Measurements from ENCODE around the gene DNAJC25.
"Not testable (repeated sequence)": the region's sequence is repeated elsewhere in the genome, so short reads cannot be mapped to it uniquely, and the experiment has no call there.

DNAJC25 gene

GRCh38 chr9:111631214-111631971, at the start of gene DNAJC25:
DNAJC25 (plus strand) TSS chr9:111631334; CDS start chr9:111631408, 74 bp downstream.
- peak; percentile 92 to 93 for DNase-seq (ENCODE audit: low read depth in 2 of 2)

- DNase-seq (ENCODE audit: low read depth in 2 of 2), result no peak
These were observed 48.2 kb upstream of the DNAJC25 start for GRCh38 chr9:111582888-111583287.

- no peak for DNase-seq (ENCODE audit: low read depth in 2 of 2)
These were observed 44.8 kb upstream of the DNAJC25 start for GRCh38 chr9:111586378-111586777.

- DNase-seq (ENCODE audit: low read depth in 2 of 2), result no peak
These were observed 42.3 kb upstream of the DNAJC25 start for GRCh38 chr9:111588846-111589245.

GRCh38 chr9:111597852-111598732, 33.0 kb upstream of the DNAJC25 start:
- peak; percentile 14 to 25 for DNase-seq (ENCODE audit: low read depth in 2 of 2)

- DNase-seq (ENCODE audit: low read depth in 2 of 2), result no peak
These were observed 32.4 kb upstream of the DNAJC25 start for GRCh38 chr9:111598733-111599091.

- DNase-seq (ENCODE audit: low read depth in 2 of 2), result no peak
These were observed 31.8 kb upstream of the DNAJC25 start, which contains the start of gene PTGR1 for GRCh38 chr9:111599092-111599954. PTGR1 (minus strand) TSS chr9:111599647; CDS start chr9:111597422, 2,225 bp downstream.

- DNase-seq (ENCODE audit: low read depth in 2 of 2), result no peak
These were observed 31.2 kb upstream of the DNAJC25 start for GRCh38 chr9:111599955-111600343.

GRCh38 chr9:111601237-111602018, 29.7 kb upstream of the DNAJC25 start:
- DNase-seq (ENCODE audit: low read depth in 2 of 2), result no peak

GRCh38 chr9:111603041-111603440, 28.1 kb upstream of the DNAJC25 start:
- DNase-seq (ENCODE audit: low read depth in 2 of 2), result no peak

- DNase-seq (ENCODE audit: low read depth in 2 of 2), result no peak
These were observed 27.0 kb upstream of the DNAJC25 start for GRCh38 chr9:111604054-111604615.

- no peak for DNase-seq (ENCODE audit: low read depth in 2 of 2)
These were observed 26.0 kb upstream of the DNAJC25 start for GRCh38 chr9:111605041-111605559.

- DNase-seq (ENCODE audit: low read depth in 2 of 2), result no peak
These were observed 21.0 kb upstream of the DNAJC25 start for GRCh38 chr9:111610149-111610548.

GRCh38 chr9:111610845-111611244, 20.3 kb upstream of the DNAJC25 start:
- DNase-seq (ENCODE audit: low read depth in 2 of 2), result no peak

GRCh38 chr9:111613436-111614040, 17.6 kb upstream of the DNAJC25 start:
- DNase-seq (ENCODE audit: low read depth in 2 of 2), result no peak

- no peak for DNase-seq (ENCODE audit: low read depth in 2 of 2)
These were observed 15.2 kb upstream of the DNAJC25 start for GRCh38 chr9:111615928-111616327.

GRCh38 chr9:111617349-111617748, 13.8 kb upstream of the DNAJC25 start:
- not testable (repeated sequence) for DNase-seq (ENCODE audit: low read depth in 2 of 2)

- DNase-seq (ENCODE audit: low read depth in 2 of 2), result peak in 1 of 2 donors; percentile 8
These were observed 9.1 kb upstream of the DNAJC25 start for GRCh38 chr9:111621895-111622480.

- DNase-seq (ENCODE audit: low read depth in 2 of 2), result no peak
These were observed 8.5 kb upstream of the DNAJC25 start for GRCh38 chr9:111622626-111623025.

Measured in stimulated activated CD8-positive, alpha-beta memory T cell treated with anti-CD3 and anti-CD28 coated beads, Interleukin-2, amount 100 ng/mL, for 1 hour (primary cell).